Transverse colon (tissue), 4 donors: ENCODE results near the gene ATOX1.

Experiments used
- POLR2A ChIP-seq: fragments of 450-650 bp; IDR thresholded peaks from one replicate; pipeline ENCODE4 v1.6.1; 2016; ENCODE audit warnings: antibody characterized with exemption, mild to moderate bottlenecking, moderate library complexity
- POLR2AphosphoS5 ChIP-seq, 3 donors: sonication (generic); formaldehyde crosslinking; IDR thresholded peaks; one replicate each; pipeline ENCODE4 v1.6.1; 2016; ENCODE audit warnings: antibody characterized with exemption in 3 of 3
- TF ChIP-seq, protein P1 (sequence below), 5 experiments: fragments of 200-600 bp in 3 of 5; fragments of 450-650 bp in 2 of 5; sonication (generic) in 3 of 5; IDR thresholded peaks; 1 replicate in 2 of 5; 2 replicates in 3 of 5; pipeline ENCODE4 v1.5.1; 2016 to 2017; ENCODE audit warnings: antibody characterized with exemption in 5 of 5, inconsistent platforms in 3 of 5, mild to moderate bottlenecking in 2 of 5, moderate library complexity in 1 of 5

GRCh38 chr5:151798674-151799073, 40.2 kb upstream of the ATOX1 start:
- no peak for TF ChIP-seq POLR2A
- no peak for TF ChIP-seq POLR2AphosphoS5 (IDR thresholded peaks at IDR 0.05)
- TF ChIP-seq, protein P1, sequence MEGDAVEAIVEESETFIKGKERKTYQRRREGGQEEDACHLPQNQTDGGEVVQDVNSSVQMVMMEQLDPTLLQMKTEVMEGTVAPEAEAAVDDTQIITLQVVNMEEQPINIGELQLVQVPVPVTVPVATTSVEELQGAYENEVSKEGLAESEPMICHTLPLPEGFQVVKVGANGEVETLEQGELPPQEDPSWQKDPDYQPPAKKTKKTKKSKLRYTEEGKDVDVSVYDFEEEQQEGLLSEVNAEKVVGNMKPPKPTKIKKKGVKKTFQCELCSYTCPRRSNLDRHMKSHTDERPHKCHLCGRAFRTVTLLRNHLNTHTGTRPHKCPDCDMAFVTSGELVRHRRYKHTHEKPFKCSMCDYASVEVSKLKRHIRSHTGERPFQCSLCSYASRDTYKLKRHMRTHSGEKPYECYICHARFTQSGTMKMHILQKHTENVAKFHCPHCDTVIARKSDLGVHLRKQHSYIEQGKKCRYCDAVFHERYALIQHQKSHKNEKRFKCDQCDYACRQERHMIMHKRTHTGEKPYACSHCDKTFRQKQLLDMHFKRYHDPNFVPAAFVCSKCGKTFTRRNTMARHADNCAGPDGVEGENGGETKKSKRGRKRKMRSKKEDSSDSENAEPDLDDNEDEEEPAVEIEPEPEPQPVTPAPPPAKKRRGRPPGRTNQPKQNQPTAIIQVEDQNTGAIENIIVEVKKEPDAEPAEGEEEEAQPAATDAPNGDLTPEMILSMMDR (IDR thresholded peaks at IDR 0.05): no peak
